NB4 (cell line): ENCODE results near the gene CDH23.

Source experiments
- CTCF ChIP-seq: IDR thresholded peaks from one replicate; pipeline ENCODE4 v1.5.1; 2012; ENCODE audit warnings: low read depth, low read length
- MAX ChIP-seq: IDR thresholded peaks from 2 replicates; pipeline ENCODE4 v1.6.1; 2011; ENCODE audit warnings: low read depth, low read length

DNA sequence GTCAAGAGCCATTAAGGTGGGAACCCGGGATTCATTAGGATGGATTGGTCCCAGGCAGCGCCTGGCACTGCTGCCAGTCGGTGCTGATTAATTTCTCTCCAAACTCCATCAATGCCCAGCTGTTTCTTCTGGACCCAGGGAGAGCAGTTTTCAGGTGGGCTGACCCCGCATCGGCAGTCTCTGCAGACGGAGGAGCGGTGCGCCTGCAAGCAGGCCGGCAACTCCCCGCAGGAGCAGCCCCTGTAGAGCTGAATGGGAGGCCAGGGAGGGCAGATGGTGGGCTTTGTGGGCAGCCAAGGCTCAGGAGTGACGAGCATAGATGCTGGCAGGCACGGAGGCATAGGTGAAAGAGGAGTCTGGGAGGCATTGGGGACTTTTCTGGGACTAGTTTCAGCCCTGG lies 56.5 kb downstream of the CDH23 start:
- TF ChIP-seq CTCF (no peak), MAX (no peak)
